Cardiac fibroblast (primary cell): ENCODE data around the gene GBP6.
"Not testable (repeated sequence)": the region's sequence is repeated elsewhere in the genome, so short reads cannot be mapped to it uniquely, and the experiment has no call there.

Experiments
- DNase-seq, 2 donors: peaks; one replicate each; pipeline versions ENCODE4 v3.0.0 to v3.0.0-alpha.2; 2010; ENCODE audit warnings: low read depth in 2 of 2
- H3K4me3 ChIP-seq, 2 donors: replicated peaks in 1 of 2; 1 replicate in 1 of 2; 2 replicates in 1 of 2; pipeline ENCODE4 v1.5.1; 2011; ENCODE audit warnings: low read depth in 2 of 2, low read length in 2 of 2, mild to moderate bottlenecking in 2 of 2, moderate library complexity in 1 of 2
- TF ChIP-seq, protein P1 (sequence below): IDR thresholded peaks from one replicate; pipeline ENCODE4 v1.5.1; 2011; ENCODE audit warnings: low read depth, mild to moderate bottlenecking, low read length, inconsistent platforms

The GBP6 gene

DNA sequence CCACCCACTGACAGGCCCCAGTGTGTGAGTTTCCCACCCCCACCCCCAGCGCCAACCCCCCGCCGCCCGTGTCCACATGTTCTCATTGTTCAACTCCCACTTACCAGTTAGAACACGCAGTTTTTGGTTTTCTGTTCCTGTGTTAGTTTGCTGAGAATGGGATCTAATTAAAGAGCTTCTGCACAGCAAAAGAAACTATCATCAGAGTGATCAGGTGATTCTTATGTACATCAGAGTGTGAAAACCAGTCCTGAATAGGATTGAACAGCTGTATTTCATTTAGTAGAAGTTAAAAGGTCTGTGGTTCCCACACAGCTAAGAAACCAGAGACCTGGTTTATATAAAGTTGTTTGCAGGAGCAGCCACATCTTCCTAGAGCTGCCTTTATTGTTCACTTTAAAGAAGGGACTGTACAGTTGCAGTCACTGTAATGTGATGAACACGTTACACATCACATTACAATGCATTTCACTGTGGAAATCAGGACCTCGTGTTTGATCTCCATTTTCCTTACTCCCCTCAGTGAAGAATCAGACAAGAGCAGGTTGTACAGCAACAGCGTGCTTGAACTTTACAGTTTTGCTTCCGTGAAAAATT is 1.2 kb downstream of the GBP6 start:
- TF ChIP-seq, protein P1, sequence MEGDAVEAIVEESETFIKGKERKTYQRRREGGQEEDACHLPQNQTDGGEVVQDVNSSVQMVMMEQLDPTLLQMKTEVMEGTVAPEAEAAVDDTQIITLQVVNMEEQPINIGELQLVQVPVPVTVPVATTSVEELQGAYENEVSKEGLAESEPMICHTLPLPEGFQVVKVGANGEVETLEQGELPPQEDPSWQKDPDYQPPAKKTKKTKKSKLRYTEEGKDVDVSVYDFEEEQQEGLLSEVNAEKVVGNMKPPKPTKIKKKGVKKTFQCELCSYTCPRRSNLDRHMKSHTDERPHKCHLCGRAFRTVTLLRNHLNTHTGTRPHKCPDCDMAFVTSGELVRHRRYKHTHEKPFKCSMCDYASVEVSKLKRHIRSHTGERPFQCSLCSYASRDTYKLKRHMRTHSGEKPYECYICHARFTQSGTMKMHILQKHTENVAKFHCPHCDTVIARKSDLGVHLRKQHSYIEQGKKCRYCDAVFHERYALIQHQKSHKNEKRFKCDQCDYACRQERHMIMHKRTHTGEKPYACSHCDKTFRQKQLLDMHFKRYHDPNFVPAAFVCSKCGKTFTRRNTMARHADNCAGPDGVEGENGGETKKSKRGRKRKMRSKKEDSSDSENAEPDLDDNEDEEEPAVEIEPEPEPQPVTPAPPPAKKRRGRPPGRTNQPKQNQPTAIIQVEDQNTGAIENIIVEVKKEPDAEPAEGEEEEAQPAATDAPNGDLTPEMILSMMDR, result no peak
- DNase-seq, result no peak
- no peak overlapping the region for H3K4me3 ChIP-seq

DNA sequence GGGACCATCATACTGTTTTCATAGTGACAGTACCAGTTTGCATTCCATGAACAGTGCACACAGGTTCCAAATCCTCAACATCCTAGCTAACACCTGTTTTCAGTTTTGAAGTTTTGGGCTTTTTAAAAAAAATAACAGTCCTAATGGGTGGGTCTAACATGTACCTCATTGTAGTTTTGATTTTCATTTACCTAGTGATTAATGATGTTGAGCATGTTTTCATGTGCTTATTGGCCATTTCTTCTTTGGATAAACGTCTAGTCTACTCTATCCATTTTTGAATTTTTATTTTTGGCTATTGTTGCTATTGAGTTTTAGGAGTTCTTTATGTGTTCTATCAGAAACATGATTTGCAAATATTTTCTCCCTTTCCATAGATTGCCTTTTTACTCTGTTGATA is 3.4 kb downstream of the GBP6 start:
- H3K4me3 ChIP-seq, result no peak overlapping the region
- no peak for DNase-seq
- TF ChIP-seq, protein P1, result no peak

- TF ChIP-seq, protein P1, result no peak
- no peak overlapping the region for H3K4me3 ChIP-seq
- DNase-seq, result no peak
These were observed 5.5 kb downstream of the GBP6 start for GRCh38 chr1:89369331-89369730.

DNA sequence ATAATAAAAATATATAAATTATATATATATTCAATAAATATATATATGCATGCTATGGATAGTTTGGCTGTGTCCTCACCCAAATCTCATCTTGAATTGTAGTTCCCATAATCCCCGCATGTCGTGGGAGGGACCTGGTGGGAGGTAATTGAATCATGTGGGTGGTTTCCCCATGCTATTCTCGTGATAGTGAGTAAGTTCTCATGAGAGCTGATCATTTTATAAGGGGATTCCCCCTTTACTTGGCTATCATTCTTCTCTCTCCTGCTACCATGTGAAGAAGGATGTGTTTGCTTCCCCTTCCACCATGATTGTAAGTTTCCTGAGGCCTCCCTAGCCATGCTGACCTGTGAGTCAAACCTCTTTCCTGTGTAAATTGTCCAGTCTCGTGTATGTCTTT is 10.0 kb downstream of the GBP6 start:
- not testable (repeated sequence) for DNase-seq, H3K4me3 ChIP-seq

DNA sequence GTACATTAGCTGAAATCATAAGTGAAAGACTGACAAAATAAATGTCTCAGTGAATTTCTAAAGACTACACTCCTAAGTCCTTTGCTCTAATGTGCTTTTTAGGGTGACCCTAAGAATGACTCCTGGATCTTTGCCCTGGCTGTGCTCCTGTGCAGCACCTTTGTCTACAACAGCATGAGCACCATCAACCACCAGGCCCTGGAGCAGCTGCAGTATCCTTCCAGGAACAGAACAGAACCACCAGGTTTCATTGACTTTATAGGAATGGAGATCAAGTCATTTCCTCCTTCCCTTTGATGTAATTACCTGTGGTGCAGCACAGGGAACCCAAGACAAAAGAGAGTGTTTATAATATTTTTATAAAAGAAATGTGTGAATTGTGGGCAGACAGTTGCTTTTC is 14.1 kb downstream of the GBP6 start:
- DNase-seq, result no peak
- TF ChIP-seq, protein P1, result no peak
- no peak overlapping the region for H3K4me3 ChIP-seq

- DNase-seq, result no peak
- TF ChIP-seq, protein P1, result no peak
- H3K4me3 ChIP-seq, result no peak overlapping the region
These were observed 17.8 kb downstream of the GBP6 start for GRCh38 chr1:89381618-89382017.

GRCh38 chr1:89382479-89382878 is 18.6 kb downstream of the GBP6 start:
- TF ChIP-seq, protein P1, result no peak
- no peak overlapping the region for H3K4me3 ChIP-seq
- DNase-seq, result no peak
